GM12878 (cell line): ENCODE data around the gene AMH. TPM values are rescaled to one million over a fixed set of nuclear protein-coding genes. Genes with fewer than 3 reads are reported as not detected.

Experiments used
- ATAC-seq: fragments of 200-7000 bp; cut with Tn5 transposase; 3 replicates; pipeline ENCODE4 v1.9.1; 2020; ENCODE audit warnings: mild to moderate bottlenecking, moderate library complexity
- BruUV-seq: library from RNA; stranded (reverse); fragments of 400-500 nt; replicated peaks from 2 replicates; lab custom pipeline; 2021; lab: Mats Ljungman, UMichigan
- CTCF ChIA-PET: fragments of 300-600 bp; sonication (Branson Sonifier 250); formaldehyde crosslinking; extraction: SDS; loops from one replicate; lab custom pipeline; 2021; ENCODE audit warnings: inconsistent platforms; lab: Yijun Ruan, JAX
- POLR2A ChIA-PET: fragments of 350-600 bp; formaldehyde crosslinking; extraction: SDS; loops from one replicate; lab custom pipeline; 2021; ENCODE audit warnings: inconsistent platforms; lab: Charles Lee
- RAD21 ChIA-PET: fragments of 300-600 bp; sonication (Branson Sonifier 250); formaldehyde crosslinking; loops from one replicate; lab custom pipeline; 2023; ENCODE audit warnings: antibody characterized with exemption; ENCODE audit not compliant: unreplicated experiment; lab: Charles Lee
- SMC1A ChIA-PET: fragments of 300-600 bp; sonication (Branson Sonifier 250); formaldehyde crosslinking; loops from one replicate; lab custom pipeline; 2023; ENCODE audit not compliant: unreplicated experiment, uncharacterized antibody; lab: Charles Lee
- DNase-seq: peaks from one replicate; pipeline ENCODE4 v3.0.0-alpha.2; 2011; ENCODE audit warnings: low read depth, low spot score
- FAIRE-seq: peaks from 3 replicates; lab custom pipeline; 2011; peaks lifted over from hg19 to GRCh38; lab: Jason Lieb, UNC
- H2AFZ ChIP-seq: 2 replicates; pipeline ENCODE4 v1.6.0; 2011; ENCODE audit warnings: low read depth, low read length, control low read depth; ENCODE audit not compliant: control insufficient read depth
- H3K27ac ChIP-seq: 2 replicates; pipeline ENCODE4 v1.5.1; 2011; ENCODE audit warnings: control low read depth; ENCODE audit not compliant: control insufficient read depth, insufficient read depth
- H3K27me3 ChIP-seq, 2 experiments: replicated peaks in 1 of 2; 2 replicates each; pipeline versions ENCODE4 v1.6.0 to v1.6.1; 2011; ENCODE audit warnings: low read length in 1 of 2; ENCODE audit not compliant: control insufficient read depth in 2 of 2, insufficient read depth in 2 of 2
- H3K36me3 ChIP-seq, 2 experiments: 2 replicates each; pipeline ENCODE4 v1.5.1; 2011; ENCODE audit warnings: low read length in 1 of 2; ENCODE audit not compliant: control insufficient read depth in 2 of 2, insufficient read depth in 2 of 2
- H3K4me1 ChIP-seq: 2 replicates; pipeline ENCODE4 v1.6.1; 2011; ENCODE audit warnings: mild to moderate bottlenecking, low read length, moderate library complexity, mixed read lengths; ENCODE audit not compliant: control insufficient read depth, insufficient read depth
- H3K4me2 ChIP-seq: 2 replicates; pipeline ENCODE4 v1.6.0; 2011; ENCODE audit warnings: control low read depth; ENCODE audit not compliant: control insufficient read depth, insufficient read depth
- H3K4me3 ChIP-seq: fragments of 200-600 bp; sonication (generic); 2 replicates; pipeline ENCODE4 v1.5.1; 2016
- H3K79me2 ChIP-seq: 2 replicates; pipeline ENCODE4 v1.6.0; 2011; ENCODE audit warnings: low read length; ENCODE audit not compliant: control insufficient read depth, insufficient read depth
- H3K9ac ChIP-seq: 2 replicates; pipeline ENCODE4 v1.8.0; 2011; ENCODE audit warnings: low read length, control low read depth, mixed read lengths; ENCODE audit not compliant: control insufficient read depth, insufficient read depth
- H3K9me3 ChIP-seq: replicated peaks from 3 replicates; pipeline ENCODE4 v1.5.1; 2011; ENCODE audit warnings: mild to moderate bottlenecking, low read length; ENCODE audit not compliant: control insufficient read depth, insufficient read depth
- H4K20me1 ChIP-seq: 2 replicates; pipeline ENCODE4 v1.6.0; 2011; ENCODE audit not compliant: control insufficient read depth, insufficient read depth
- BHLHE40 ChIP-seq, 2 experiments: fragments of 450-650 bp in 1 of 2; IDR thresholded peaks; 2 replicates each; pipeline ENCODE4 v1.6.1; 2011 to 2017; ENCODE audit warnings: low read depth in 2 of 2, borderline replicate concordance in 1 of 2, improper control_type of control experiment in 1 of 2, low read length in 1 of 2, mild to moderate bottlenecking in 1 of 2
- DPF2 ChIP-seq: fragments of 450-650 bp; IDR thresholded peaks from 2 replicates; pipeline ENCODE4 v1.6.1; 2017; ENCODE audit warnings: mild to moderate bottlenecking
- STAT1 ChIP-seq: fragments of 450-650 bp; conservative IDR thresholded peaks from 2 replicates; pipeline ENCODE4 v1.6.1; 2014; ENCODE audit warnings: antibody characterized with exemption, mild to moderate bottlenecking
- STAT3 ChIP-seq: IDR thresholded peaks from 2 replicates; pipeline ENCODE4 v1.6.1; 2011; ENCODE audit warnings: low read depth, low read length, improper control_type of control experiment
- WGBS: methylation state at CpG from one replicate; pipeline ENCODE4 v1.1.6; 2016; ENCODE audit warnings: low lambda C conversion rate; ENCODE audit not compliant: insufficient replicate concordance, insufficient coverage; ENCODE audit errors: missing lambda C conversion rate; 5-methylcytosine and 5-hydroxymethylcytosine counted together
- in situ Hi-C: fragments of 300-500 bp; cut with MboI; formaldehyde crosslinking; loops from 9 replicates; pipeline ENCODE4 v1.14.3; 2018; ENCODE audit warnings: mixed read lengths
- intact Hi-C: fragments of 100-400 bp; cut with micrococcal nuclease; formaldehyde crosslinking; loops from one replicate; pipeline ENCODE4 v1.14.2; 2022; ENCODE audit not compliant: unreplicated experiment
- polyA plus RNA-seq, 11 experiments: library from polyadenylated mRNA; depleted of rRNA in 4 of 11; unstranded in 6 of 11; stranded (reverse) in 5 of 11; fragments of >200 nt; fragmentation: Nextera tagmentation in 4 of 11; fragmentation: Illumina TruSeq in 1 of 11; extraction: Ambion mirVana in 4 of 11; extraction: Trizol in 1 of 11; gene quantifications; 1 replicate in 1 of 11; 2 replicates in 10 of 11; pipeline versions ENCODE4 v1.2.1 to v1.2.3, GENCODE V29; 2011 to 2016; ENCODE audit warnings: inconsistent platforms in 2 of 11, missing spikeins in 2 of 11, low read depth in 1 of 11
- total RNA-seq, 4 experiments: library from RNA; depleted of rRNA in 3 of 4; stranded (reverse); fragments of >200 nt in 3 of 4; fragmentation: Illumina TruSeq in 1 of 4; extraction: Trizol in 1 of 4; gene quantifications; 2 replicates each; pipeline versions ENCODE4 v1.2.1 to v1.2.3, GENCODE V29; 2013 to 2021
- TF ChIP-seq, protein P1 (sequence below): fragments of 450-650 bp; IDR thresholded peaks from 2 replicates; pipeline ENCODE4 v1.6.1; 2017; ENCODE audit warnings: mild to moderate bottlenecking, moderate library complexity
- TF ChIP-seq, protein P2 (sequence below): IDR thresholded peaks from 2 replicates; pipeline ENCODE4 v1.6.1; 2011; ENCODE audit warnings: borderline replicate concordance, low read depth, mild to moderate bottlenecking, moderate library complexity, low read length; ENCODE audit not compliant: insufficient read depth, poor library complexity, severe bottlenecking
- TF ChIP-seq, protein P3 (sequence below): IDR thresholded peaks from 2 replicates; pipeline ENCODE4 v1.6.1; 2012; ENCODE audit warnings: mild to moderate bottlenecking, low read depth, low read length

Gene AMH
- total and polyA plus RNA-seq, 10 of the 15 experiments (the other 5 are each of a cell fraction or from before 2014, with no cell fraction given) = 0.17 to 3.5 (median 0.81) TPM; not detected in 4

DNA sequence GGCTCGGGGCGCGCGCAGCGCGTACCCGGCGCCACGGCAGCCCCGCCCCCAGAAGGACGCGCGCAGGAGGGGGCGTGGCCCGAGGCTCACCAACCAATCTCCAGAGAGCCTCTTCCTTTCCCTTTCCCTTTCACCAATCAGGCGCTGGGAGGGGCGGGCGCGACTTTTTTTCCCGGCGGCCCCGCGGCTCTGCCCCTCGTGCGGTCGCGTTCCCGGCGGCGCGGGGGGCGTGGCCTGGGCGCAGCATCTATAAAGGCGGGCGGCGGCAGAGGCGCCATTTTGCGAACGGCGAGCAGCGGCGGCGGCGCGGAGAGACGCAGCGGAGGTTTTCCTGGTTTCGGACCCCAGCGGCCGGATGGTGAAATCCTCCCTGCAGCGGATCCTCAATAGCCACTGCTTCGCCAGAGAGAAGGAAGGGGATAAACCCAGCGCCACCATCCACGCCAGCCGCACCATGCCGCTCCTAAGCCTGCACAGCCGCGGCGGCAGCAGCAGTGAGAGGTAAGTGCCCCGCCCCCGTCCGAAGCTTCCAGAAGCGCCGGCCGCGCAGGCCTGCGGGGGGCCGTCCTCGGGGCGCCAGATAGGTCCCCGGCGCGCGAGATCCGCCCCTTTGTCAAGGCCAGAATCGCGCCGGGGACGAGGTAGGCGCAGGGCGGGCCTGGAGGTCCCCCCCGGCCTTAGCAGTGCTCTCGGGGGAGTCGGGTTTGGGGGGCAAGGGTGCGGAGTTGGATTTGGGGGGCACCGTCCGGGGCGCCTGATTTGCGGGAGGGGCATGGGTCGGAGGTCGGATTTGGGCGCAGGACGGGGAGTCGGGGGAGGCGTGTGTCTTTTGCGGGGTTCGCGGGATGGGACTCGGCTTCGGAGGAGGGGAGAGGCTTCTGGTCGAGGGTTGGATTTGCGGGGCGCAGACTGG, 20.4 kb downstream of the AMH start:
- Histone ChIP-seq H3K4me1 (peaks cover 21% of the 10 kb centered on the region), H3K36me3 (peaks cover 4 to 13% of the 10 kb centered on the region in 2 experiments), H3K9ac (peak overlapping the region; percentile 97), H3K27ac (peak overlapping the region; percentile 89), H3K4me3 (peak overlapping the region; percentile 95), H2AFZ (peak overlapping the region; percentile 81), H4K20me1 (peaks cover 13% of the 10 kb centered on the region), H3K27me3 (no peaks in the 10 kb centered on the region), H3K79me2 (peaks cover 56% of the 10 kb centered on the region), H3K4me2 (peak overlapping the region; percentile 44; the same call in 1 of the 2 replicates), H3K9me3 (no peaks in the 10 kb centered on the region)
- ChIA-PET SMC1A (interaction anchor here (1.0 kb wide), 1 partner anchor 11 kb away, joined by 3 read pairs; no protein-coding TSS in a partner anchor), RAD21 (interaction anchor here (0.9 to 1.7 kb wide), 3 partner anchors 30 to 98 kb away, joined by 3 to 5 read pairs (median 4); no protein-coding TSS in a partner anchor), POLR2A (interaction anchor here (0.5 to 3.1 kb wide), 3 partner anchors 8 to 184 kb away, joined by 3 to 36 read pairs (median 6); no protein-coding TSS in a partner anchor), CTCF (interaction anchor here (0.7 kb wide), 1 partner anchor 8 kb away, joined by 3 read pairs; no protein-coding TSS in a partner anchor)
- DNase-seq (peak; percentile 66), FAIRE-seq (no peak), ATAC-seq (peak; percentile 61)
- WGBS = 1% methylated on average over 87 of the region's 103 CpGs
- BruUV-seq = TSS peak; percentile 71
- in situ Hi-C loops (loop anchor here (5.0 to 10.0 kb wide), 3 partner anchors 32 to 345 kb away; partner anchors contain the start of genes PLEKHJ1 and SF3A2), intact Hi-C loops (loop anchor here (5.0 to 10.0 kb wide), 4 partner anchors 102 to 515 kb away; partner anchors contain the start of genes IZUMO4, MOB3A, SGTA and THOP1)
- TF ChIP-seq BHLHE40 (IDR thresholded peaks at IDR 0.05; ENCODE audit: borderline replicate concordance in 1 of 2, low read depth in 2 of 2, low read length in 1 of 2) (peak; percentile 85 to 92), STAT3 (no peak), STAT1 (peak; percentile 87; the same call in 1 of the 2 replicates), DPF2 (peak; percentile 72)
- TF ChIP-seq, protein P1, sequence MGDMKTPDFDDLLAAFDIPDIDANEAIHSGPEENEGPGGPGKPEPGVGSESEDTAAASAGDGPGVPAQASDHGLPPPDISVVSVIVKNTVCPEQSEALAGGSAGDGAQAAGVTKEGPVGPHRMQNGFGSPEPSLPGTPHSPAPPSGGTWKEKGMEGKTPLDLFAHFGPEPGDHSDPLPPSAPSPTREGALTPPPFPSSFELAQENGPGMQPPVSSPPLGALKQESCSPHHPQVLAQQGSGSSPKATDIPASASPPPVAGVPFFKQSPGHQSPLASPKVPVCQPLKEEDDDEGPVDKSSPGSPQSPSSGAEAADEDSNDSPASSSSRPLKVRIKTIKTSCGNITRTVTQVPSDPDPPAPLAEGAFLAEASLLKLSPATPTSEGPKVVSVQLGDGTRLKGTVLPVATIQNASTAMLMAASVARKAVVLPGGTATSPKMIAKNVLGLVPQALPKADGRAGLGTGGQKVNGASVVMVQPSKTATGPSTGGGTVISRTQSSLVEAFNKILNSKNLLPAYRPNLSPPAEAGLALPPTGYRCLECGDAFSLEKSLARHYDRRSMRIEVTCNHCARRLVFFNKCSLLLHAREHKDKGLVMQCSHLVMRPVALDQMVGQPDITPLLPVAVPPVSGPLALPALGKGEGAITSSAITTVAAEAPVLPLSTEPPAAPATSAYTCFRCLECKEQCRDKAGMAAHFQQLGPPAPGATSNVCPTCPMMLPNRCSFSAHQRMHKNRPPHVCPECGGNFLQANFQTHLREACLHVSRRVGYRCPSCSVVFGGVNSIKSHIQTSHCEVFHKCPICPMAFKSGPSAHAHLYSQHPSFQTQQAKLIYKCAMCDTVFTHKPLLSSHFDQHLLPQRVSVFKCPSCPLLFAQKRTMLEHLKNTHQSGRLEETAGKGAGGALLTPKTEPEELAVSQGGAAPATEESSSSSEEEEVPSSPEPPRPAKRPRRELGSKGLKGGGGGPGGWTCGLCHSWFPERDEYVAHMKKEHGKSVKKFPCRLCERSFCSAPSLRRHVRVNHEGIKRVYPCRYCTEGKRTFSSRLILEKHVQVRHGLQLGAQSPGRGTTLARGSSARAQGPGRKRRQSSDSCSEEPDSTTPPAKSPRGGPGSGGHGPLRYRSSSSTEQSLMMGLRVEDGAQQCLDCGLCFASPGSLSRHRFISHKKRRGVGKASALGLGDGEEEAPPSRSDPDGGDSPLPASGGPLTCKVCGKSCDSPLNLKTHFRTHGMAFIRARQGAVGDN = peak; percentile 93
- TF ChIP-seq, protein P2, sequence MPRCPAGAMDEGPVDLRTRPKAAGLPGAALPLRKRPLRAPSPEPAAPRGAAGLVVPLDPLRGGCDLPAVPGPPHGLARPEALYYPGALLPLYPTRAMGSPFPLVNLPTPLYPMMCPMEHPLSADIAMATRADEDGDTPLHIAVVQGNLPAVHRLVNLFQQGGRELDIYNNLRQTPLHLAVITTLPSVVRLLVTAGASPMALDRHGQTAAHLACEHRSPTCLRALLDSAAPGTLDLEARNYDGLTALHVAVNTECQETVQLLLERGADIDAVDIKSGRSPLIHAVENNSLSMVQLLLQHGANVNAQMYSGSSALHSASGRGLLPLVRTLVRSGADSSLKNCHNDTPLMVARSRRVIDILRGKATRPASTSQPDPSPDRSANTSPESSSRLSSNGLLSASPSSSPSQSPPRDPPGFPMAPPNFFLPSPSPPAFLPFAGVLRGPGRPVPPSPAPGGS = no peak
- TF ChIP-seq, protein P3, sequence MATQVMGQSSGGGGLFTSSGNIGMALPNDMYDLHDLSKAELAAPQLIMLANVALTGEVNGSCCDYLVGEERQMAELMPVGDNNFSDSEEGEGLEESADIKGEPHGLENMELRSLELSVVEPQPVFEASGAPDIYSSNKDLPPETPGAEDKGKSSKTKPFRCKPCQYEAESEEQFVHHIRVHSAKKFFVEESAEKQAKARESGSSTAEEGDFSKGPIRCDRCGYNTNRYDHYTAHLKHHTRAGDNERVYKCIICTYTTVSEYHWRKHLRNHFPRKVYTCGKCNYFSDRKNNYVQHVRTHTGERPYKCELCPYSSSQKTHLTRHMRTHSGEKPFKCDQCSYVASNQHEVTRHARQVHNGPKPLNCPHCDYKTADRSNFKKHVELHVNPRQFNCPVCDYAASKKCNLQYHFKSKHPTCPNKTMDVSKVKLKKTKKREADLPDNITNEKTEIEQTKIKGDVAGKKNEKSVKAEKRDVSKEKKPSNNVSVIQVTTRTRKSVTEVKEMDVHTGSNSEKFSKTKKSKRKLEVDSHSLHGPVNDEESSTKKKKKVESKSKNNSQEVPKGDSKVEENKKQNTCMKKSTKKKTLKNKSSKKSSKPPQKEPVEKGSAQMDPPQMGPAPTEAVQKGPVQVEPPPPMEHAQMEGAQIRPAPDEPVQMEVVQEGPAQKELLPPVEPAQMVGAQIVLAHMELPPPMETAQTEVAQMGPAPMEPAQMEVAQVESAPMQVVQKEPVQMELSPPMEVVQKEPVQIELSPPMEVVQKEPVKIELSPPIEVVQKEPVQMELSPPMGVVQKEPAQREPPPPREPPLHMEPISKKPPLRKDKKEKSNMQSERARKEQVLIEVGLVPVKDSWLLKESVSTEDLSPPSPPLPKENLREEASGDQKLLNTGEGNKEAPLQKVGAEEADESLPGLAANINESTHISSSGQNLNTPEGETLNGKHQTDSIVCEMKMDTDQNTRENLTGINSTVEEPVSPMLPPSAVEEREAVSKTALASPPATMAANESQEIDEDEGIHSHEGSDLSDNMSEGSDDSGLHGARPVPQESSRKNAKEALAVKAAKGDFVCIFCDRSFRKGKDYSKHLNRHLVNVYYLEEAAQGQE = peak; percentile 59
